Testis (tissue), 3 donors: ENCODE data around the gene TDRD3. TPM values are rescaled to one million over a fixed set of nuclear protein-coding genes. Genes with fewer than 3 reads are reported as not detected.

Experiments used
- DNase-seq: peaks from one replicate; pipeline ENCODE4 v3.0.0-alpha.2; 2019
- H3K27ac ChIP-seq, 2 donors: fragments of 200-600 bp; sonication (generic); one replicate each; pipeline ENCODE4 v1.5.1; 2019
- H3K27me3 ChIP-seq: fragments of 200-600 bp; sonication (generic); one replicate; pipeline ENCODE4 v1.5.1; 2019
- H3K36me3 ChIP-seq: fragments of 200-600 bp; sonication (generic); one replicate; pipeline ENCODE4 v1.5.1; 2017; ENCODE audit warnings: low read depth; ENCODE audit errors: missing control alignments
- H3K4me1 ChIP-seq: fragments of 200-600 bp; sonication (generic); one replicate; pipeline ENCODE4 v1.5.1; 2019
- H3K4me3 ChIP-seq, 2 donors: fragments of 200-600 bp; sonication (generic); one replicate each; pipeline ENCODE4 v1.5.1; 2017 to 2019
- H3K9me3 ChIP-seq: fragments of 200-600 bp; sonication (generic); one replicate; pipeline ENCODE4 v1.5.1; 2017
- POLR2A ChIP-seq: fragments of 450-650 bp; IDR thresholded peaks from one replicate; pipeline ENCODE4 v1.6.1; 2017; ENCODE audit warnings: antibody characterized with exemption, mild to moderate bottlenecking, moderate library complexity
- WGBS, 2 donors: methylation state at CpG; one replicate each; pipeline ENCODE4 v1.1.5; 2018; 5-methylcytosine and 5-hydroxymethylcytosine counted together
- intact Hi-C: fragments of 100-400 bp; cut with DNase I; formaldehyde crosslinking; loops from one replicate; pipeline ENCODE4 v1.15.1; 2023; ENCODE audit warnings: low total_unique reads
- polyA plus RNA-seq: library from polyadenylated mRNA; stranded (reverse); fragments of 350-450 nt; fragmentation: Illumina TruSeq; extraction: RNeasy Lipid Tissue Mini Kit (QIAGEN cat#74804); gene quantifications from one replicate; pipeline ENCODE4 v1.2.3, GENCODE V29; 2014; ENCODE audit warnings: low read depth, low replicate concordance; ENCODE audit not compliant: insufficient read depth
- total RNA-seq, 2 donors: library from RNA; depleted of rRNA; stranded (reverse); fragments of >200 nt; gene quantifications; one replicate each; pipeline ENCODE4 v1.2.3, GENCODE V29; 2016
- TF ChIP-seq, protein P1 (sequence below), 3 experiments: fragments of 450-650 bp in 2 of 3; fragments of 200-600 bp in 1 of 3; sonication (generic) in 1 of 3; IDR thresholded peaks; one replicate each; pipeline ENCODE4 v1.5.1; 2016 to 2019; ENCODE audit warnings: antibody characterized with exemption in 3 of 3, mild to moderate bottlenecking in 2 of 3, moderate library complexity in 1 of 3

The TDRD3 gene
- total and polyA plus RNA-seq, 3 donors from 2014 or later, result 21.8 to 30.4 (median 28.8) TPM

DNA sequence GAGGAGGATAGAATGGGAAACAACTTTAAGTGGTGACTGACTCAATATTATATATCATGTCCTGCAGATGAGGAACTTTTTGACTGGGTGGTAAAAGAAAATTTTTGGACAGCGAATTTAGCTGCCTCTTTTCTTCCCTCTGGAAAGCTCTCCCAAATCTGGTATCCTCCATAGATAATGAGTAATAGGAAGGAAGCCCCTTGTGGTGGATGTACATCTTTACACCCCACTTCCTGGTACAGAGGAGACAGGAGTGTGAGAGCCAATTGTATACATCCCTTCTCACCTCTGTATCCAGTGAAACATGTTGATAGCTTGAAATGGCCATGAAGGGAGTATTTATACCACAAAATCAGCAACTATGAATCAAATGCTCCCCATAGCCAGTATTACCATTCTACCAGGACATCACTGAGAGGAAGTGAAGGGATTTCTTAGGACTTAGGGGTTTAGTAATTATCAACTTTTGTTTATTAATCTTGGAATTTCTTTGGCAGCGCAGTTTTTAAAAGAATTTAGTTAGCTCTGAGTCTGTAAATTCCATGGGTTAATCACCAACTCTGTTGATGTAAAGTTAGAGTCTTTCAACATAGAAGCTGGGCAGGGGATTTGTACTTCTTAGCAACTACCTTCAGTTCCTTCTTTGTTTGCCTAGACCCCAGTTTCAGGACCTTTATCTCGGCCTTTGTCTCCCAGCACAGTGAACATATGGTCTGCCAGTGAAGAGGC is 17.0 kb upstream of the TDRD3 start:
- Histone ChIP-seq H3K27ac (no peak overlapping the region), H3K36me3 (no peaks in the 10 kb centered on the region), H3K27me3 (no peaks in the 10 kb centered on the region), H3K9me3 (no peaks in the 10 kb centered on the region), H3K4me1 (no peaks in the 10 kb centered on the region), H3K4me3 (no peak overlapping the region)
- DNase-seq, result no peak
- TF ChIP-seq POLR2A, result no peak
- TF ChIP-seq, protein P1, sequence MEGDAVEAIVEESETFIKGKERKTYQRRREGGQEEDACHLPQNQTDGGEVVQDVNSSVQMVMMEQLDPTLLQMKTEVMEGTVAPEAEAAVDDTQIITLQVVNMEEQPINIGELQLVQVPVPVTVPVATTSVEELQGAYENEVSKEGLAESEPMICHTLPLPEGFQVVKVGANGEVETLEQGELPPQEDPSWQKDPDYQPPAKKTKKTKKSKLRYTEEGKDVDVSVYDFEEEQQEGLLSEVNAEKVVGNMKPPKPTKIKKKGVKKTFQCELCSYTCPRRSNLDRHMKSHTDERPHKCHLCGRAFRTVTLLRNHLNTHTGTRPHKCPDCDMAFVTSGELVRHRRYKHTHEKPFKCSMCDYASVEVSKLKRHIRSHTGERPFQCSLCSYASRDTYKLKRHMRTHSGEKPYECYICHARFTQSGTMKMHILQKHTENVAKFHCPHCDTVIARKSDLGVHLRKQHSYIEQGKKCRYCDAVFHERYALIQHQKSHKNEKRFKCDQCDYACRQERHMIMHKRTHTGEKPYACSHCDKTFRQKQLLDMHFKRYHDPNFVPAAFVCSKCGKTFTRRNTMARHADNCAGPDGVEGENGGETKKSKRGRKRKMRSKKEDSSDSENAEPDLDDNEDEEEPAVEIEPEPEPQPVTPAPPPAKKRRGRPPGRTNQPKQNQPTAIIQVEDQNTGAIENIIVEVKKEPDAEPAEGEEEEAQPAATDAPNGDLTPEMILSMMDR (IDR thresholded peaks at IDR 0.05), result no peak
- 86 to 89% methylated on average over 3 of the region's 3 CpGs for WGBS, 2 donors
- intact Hi-C loops, result no loop called here

DNA sequence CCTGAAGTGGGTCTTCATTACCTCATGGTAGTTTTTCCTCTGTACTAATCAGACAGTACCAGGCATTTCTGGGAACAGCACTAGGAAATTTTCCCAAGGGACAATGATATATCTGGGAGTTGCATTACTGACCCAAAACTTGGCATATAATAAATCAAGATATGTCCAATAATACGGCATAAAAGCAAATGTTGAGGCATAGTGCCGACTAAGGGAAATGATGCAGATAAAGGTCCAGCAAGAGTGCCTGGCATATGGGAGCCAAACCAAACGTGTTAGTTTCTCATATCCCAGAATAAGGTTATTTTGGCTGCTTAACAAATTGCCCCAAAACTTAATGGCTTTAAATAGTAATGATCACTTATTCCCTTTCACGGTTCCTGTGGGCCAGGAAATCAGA is 12.1 kb upstream of the TDRD3 start:
- intact Hi-C loops, result no loop called here
- no peak for TF ChIP-seq POLR2A
- TF ChIP-seq, protein P1 (IDR thresholded peaks at IDR 0.05), result no peak
- H3K36me3 ChIP-seq, result no peaks in the 10 kb centered on the region
- WGBS, 2 donors, result 80% methylated on average over 4 of the region's 4 CpGs
- H3K4me3 ChIP-seq, result no peak overlapping the region
- no peak for DNase-seq
- no peak overlapping the region for H3K27ac ChIP-seq
- no peaks in the 10 kb centered on the region for H3K4me1 ChIP-seq
- no peaks in the 10 kb centered on the region for H3K9me3 ChIP-seq
- H3K27me3 ChIP-seq, result no peaks in the 10 kb centered on the region

DNA sequence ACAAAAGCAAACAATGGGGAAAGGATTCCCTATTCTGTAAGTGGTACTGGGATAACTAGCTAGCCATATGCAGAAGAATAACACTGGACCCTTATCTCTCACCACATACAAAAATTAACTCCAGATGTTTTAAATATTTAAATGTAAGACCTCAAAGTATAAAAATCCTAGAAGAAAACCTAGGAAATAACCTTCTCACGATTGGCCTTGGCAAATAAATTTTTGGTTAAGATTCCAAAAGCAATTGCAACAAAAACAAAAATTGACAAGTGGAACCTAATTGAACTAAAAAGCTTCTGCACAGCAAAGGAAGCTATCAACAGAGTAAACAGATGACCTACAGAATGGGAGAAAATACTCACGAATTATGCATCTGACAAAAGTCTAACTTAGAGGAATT is 10.8 kb upstream of the TDRD3 start:
- H3K4me1 ChIP-seq, result no peaks in the 10 kb centered on the region
- H3K9me3 ChIP-seq, result no peaks in the 10 kb centered on the region
- 71 to 83% methylated on average over 2 of the region's 2 CpGs for WGBS, 2 donors
- H3K4me3 ChIP-seq, result no peak overlapping the region
- intact Hi-C loops, result no loop called here
- H3K36me3 ChIP-seq, result no peaks in the 10 kb centered on the region
- H3K27ac ChIP-seq, result no peak overlapping the region
- H3K27me3 ChIP-seq, result no peaks in the 10 kb centered on the region
- TF ChIP-seq POLR2A, result no peak
- TF ChIP-seq, protein P1 (IDR thresholded peaks at IDR 0.05), result no peak
- no peak for DNase-seq

DNA sequence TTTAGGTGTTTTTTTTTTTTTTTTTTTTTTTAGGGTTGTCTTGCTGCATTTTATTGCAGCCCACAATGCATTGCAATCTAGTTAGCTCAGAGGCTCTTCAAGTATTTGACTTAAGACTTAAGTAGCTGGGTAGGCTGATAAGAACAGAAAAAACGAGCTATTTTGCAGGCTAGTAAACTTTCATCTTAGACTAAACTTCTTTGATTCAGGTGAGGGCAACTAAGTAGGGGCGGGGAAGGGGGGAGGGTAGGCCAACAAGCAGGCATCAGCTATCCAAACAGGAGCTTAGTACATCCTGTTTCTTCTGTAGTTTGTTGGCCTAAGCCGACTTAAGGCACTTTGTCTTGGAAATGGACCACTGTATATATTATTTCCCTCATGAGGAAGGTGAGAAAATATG is 4.9 kb upstream of the TDRD3 start:
- TF ChIP-seq, protein P1 (IDR thresholded peaks at IDR 0.05), result no peak
- TF ChIP-seq POLR2A, result no peak
- 61 to 63% methylated on average over 3 of the region's 3 CpGs for WGBS, 2 donors
- Histone ChIP-seq H3K4me1 (no peaks in the 10 kb centered on the region), H3K4me3 (no peak overlapping the region), H3K36me3 (no peaks in the 10 kb centered on the region), H3K27me3 (no peaks in the 10 kb centered on the region), H3K27ac (no peak overlapping the region), H3K9me3 (no peaks in the 10 kb centered on the region)
- intact Hi-C loops, result no loop called here
- no peak for DNase-seq
